ENCODE data around the gene IL11RA.

The IL11RA gene

GRCh38 chr9:34642679-34643078 lies 9.3 kb upstream of the IL11RA start:
- TF ChIP-seq CTCF (IDR thresholded peaks at IDR 0.05): no peak
- no peaks in the 10 kb centered on the region for H3K9me3 Mint-ChIP-seq

GRCh38 chr9:34644766-34645314 lies 7.1 kb upstream of the IL11RA start:
- Mint-ChIP-seq H3K27ac (peak overlapping the region; percentile 8), H3K9me3 (no peaks in the 10 kb centered on the region), H3K36me3 (ENCODE audit: low read depth) (peaks cover 23% of the 10 kb centered on the region), H3K27me3 (ENCODE audit: low read depth, poor library complexity) (peaks cover 6% of the 10 kb centered on the region), H3K4me3 (peak overlapping the region; percentile 47), H3K4me1 (peaks cover 49% of the 10 kb centered on the region)
- no peak for TF ChIP-seq CTCF (IDR thresholded peaks at IDR 0.05)
- DNase-seq: no peak

More at GRCh38 chr9:34642679-34643078, 9.3 kb upstream of the IL11RA start:
- Mint-ChIP-seq H3K4me3 (no peak overlapping the region), H3K36me3 (ENCODE audit: low read depth) (peaks cover 1% of the 10 kb centered on the region), H3K27ac (no peak overlapping the region), H3K27me3 (ENCODE audit: low read depth, poor library complexity) (peaks cover 11% of the 10 kb centered on the region), H3K4me1 (peaks cover 40% of the 10 kb centered on the region)
- no peak for DNase-seq

GRCh38 chr9:34646211-34647083 lies 5.5 kb upstream of the IL11RA start, which contains the start of gene GALT:
TSS of gene GALT (plus strand) at chr9:34646675. CDS start at chr9:34646705, 30 bp downstream.
- DNase-seq: peak; percentile 96
- Mint-ChIP-seq H3K9me3 (no peaks in the 10 kb centered on the region), H3K27me3 (ENCODE audit: low read depth, poor library complexity) (peaks cover 6% of the 10 kb centered on the region), H3K36me3 (ENCODE audit: low read depth) (peaks cover 24% of the 10 kb centered on the region), H3K27ac (peak within 1 kb of the TSS; percentile 87), H3K4me3 (peak within 1 kb of the TSS; percentile 94), H3K4me1 (peaks cover 59% of the 10 kb centered on the region)
- TF ChIP-seq CTCF (IDR thresholded peaks at IDR 0.05): no peak

GRCh38 chr9:34647084-34647403 lies 4.9 kb upstream of the IL11RA start:
- Mint-ChIP-seq H3K4me1 (peaks cover 65% of the 10 kb centered on the region), H3K9me3 (no peaks in the 10 kb centered on the region), H3K27me3 (ENCODE audit: low read depth, poor library complexity) (peaks cover 6% of the 10 kb centered on the region), H3K36me3 (ENCODE audit: low read depth) (peaks cover 24% of the 10 kb centered on the region), H3K4me3 (peak overlapping the region; percentile 94), H3K27ac (peak overlapping the region; percentile 87)
- no peak for TF ChIP-seq CTCF (IDR thresholded peaks at IDR 0.05)
- DNase-seq: no peak

- peaks cover 71% of the 10 kb centered on the region for H3K4me1 Mint-ChIP-seq
- H3K27me3 Mint-ChIP-seq (ENCODE audit: low read depth, poor library complexity): peaks cover 6% of the 10 kb centered on the region
- H3K4me3 Mint-ChIP-seq: peak overlapping the region; percentile 94
- no peak for DNase-seq
- peaks cover 24% of the 10 kb centered on the region for H3K36me3 Mint-ChIP-seq (ENCODE audit: low read depth)
- H3K27ac Mint-ChIP-seq: peak overlapping the region; percentile 87
- TF ChIP-seq CTCF (IDR thresholded peaks at IDR 0.05): no peak
- H3K9me3 Mint-ChIP-seq: no peaks in the 10 kb centered on the region
Observed at GRCh38 chr9:34647651-34648050, 4.3 kb upstream of the IL11RA start.
